ENCODE data around the gene FRMD4A. TPM values are rescaled to one million over a fixed set of nuclear protein-coding genes. Genes with fewer than 3 reads are reported as not detected.

Gene FRMD4A
- total and polyA plus RNA-seq, 2 experiments from 2014 or later = 5.4 to 10.3 TPM

DNA sequence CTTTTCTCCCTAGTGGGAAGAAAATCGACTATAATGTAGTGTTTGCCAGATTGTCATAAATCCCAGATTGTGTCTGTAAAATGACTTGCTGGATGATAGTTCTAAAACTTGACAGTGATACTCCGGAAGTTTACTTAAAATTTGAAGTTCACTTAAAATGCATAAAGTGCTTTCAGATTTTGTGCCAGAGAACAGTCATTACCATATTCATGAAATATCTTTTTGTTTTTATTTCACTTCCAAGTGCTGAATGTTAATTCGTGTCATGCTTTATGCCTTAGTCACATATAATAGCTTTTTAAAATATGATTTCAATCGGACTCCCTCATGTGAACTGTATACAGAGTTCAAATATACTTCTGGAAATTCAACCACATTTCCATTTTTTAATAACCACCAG lies 713.6 kb downstream of the FRMD4A start:
- peaks cover 7% of the 10 kb centered on the region for H3K36me3 ChIP-seq (replicated peaks; ENCODE audit: insufficient read depth, low read depth)
- peak overlapping the region; percentile 66 for H3K27ac ChIP-seq

DNA sequence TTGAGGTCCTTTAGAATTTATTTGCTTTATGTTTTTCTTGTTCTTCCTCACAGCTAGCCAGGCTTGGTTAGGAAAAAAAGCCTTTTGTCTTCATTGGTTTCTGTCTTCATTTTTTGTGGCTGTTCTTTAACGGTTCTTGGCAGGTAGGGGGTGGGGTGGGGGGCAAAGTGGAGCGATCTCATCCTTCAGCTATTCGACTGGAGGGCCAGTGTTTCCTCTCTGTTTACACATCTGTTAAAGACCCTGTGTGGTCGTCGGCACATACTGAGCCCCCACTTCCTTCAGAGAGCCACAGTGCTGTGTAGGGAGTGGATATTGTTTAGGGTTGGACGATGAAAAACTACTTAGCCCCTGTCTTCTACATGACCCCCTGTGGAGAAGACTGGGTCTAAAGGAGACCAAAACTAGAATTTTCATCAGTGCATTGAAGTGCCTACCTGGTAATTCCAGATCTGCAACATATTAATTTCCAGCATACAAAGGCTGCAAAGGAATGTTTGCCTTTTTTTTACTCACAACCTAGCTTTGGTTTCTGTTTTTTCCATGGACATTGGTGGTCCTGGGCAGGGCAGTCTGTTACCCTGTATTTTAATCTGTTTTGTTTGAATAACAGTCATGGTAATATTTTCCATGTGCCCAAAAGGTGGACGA lies 714.9 kb downstream of the FRMD4A start:
- TF ChIP-seq EZH2phosphoT487 (IDR thresholded peaks at IDR 0.05; ENCODE audit: low read depth, severe bottlenecking, unreplicated experiment) (no peak), EZH2 (IDR thresholded peaks at IDR 0.05; ENCODE audit: borderline replicate concordance) (no peak)
- TF ChIP-seq, protein P1, sequence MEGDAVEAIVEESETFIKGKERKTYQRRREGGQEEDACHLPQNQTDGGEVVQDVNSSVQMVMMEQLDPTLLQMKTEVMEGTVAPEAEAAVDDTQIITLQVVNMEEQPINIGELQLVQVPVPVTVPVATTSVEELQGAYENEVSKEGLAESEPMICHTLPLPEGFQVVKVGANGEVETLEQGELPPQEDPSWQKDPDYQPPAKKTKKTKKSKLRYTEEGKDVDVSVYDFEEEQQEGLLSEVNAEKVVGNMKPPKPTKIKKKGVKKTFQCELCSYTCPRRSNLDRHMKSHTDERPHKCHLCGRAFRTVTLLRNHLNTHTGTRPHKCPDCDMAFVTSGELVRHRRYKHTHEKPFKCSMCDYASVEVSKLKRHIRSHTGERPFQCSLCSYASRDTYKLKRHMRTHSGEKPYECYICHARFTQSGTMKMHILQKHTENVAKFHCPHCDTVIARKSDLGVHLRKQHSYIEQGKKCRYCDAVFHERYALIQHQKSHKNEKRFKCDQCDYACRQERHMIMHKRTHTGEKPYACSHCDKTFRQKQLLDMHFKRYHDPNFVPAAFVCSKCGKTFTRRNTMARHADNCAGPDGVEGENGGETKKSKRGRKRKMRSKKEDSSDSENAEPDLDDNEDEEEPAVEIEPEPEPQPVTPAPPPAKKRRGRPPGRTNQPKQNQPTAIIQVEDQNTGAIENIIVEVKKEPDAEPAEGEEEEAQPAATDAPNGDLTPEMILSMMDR (IDR thresholded peaks at IDR 0.05; ENCODE audit: poor library complexity) = no peak
- Histone ChIP-seq H3K27ac (peak overlapping the region; percentile 66), H3K79me2 (no peaks in the 10 kb centered on the region), H3K4me3 (no peak overlapping the region), H3K27me3 (no peaks in the 10 kb centered on the region), H3K4me2 (no peak overlapping the region), H3K9me2 (replicated peaks; ENCODE audit: insufficient read depth) (no peaks in the 10 kb centered on the region), H3K36me3 (replicated peaks; ENCODE audit: insufficient read depth, low read depth) (peaks cover 7% of the 10 kb centered on the region), H4K20me1 (ENCODE audit: insufficient read depth, poor library complexity, severe bottlenecking) (no peaks in the 10 kb centered on the region), H3K4me1 (ENCODE audit: insufficient read depth) (peaks cover 16% of the 10 kb centered on the region), H2AFZ (no peak overlapping the region), H3K9me3 (ENCODE audit: low read depth) (no peaks in the 10 kb centered on the region)
- no peak for DNase-seq (ENCODE audit: low spot score)
- 40% methylated on average over 7 of the region's 7 CpGs for WGBS (ENCODE audit: low lambda C conversion rate, missing lambda C conversion rate)

More for the DNA sequence above, 713.6 kb downstream of the FRMD4A start:
- Histone ChIP-seq H3K4me2 (no peak overlapping the region), H3K9me3 (ENCODE audit: low read depth) (no peaks in the 10 kb centered on the region), H3K79me2 (no peaks in the 10 kb centered on the region), H3K9me2 (replicated peaks; ENCODE audit: insufficient read depth) (no peaks in the 10 kb centered on the region), H3K27me3 (no peaks in the 10 kb centered on the region), H4K20me1 (ENCODE audit: insufficient read depth, poor library complexity, severe bottlenecking) (no peaks in the 10 kb centered on the region), H3K4me3 (no peak overlapping the region), H2AFZ (no peak overlapping the region), H3K4me1 (ENCODE audit: insufficient read depth) (peaks cover 16% of the 10 kb centered on the region)
- TF ChIP-seq EZH2phosphoT487 (IDR thresholded peaks at IDR 0.05; ENCODE audit: low read depth, severe bottlenecking, unreplicated experiment) = no peak
- 91% methylated on average over 4 of the region's 4 CpGs for WGBS (ENCODE audit: low lambda C conversion rate, missing lambda C conversion rate)
- DNase-seq (ENCODE audit: low spot score) = no peak

DNA sequence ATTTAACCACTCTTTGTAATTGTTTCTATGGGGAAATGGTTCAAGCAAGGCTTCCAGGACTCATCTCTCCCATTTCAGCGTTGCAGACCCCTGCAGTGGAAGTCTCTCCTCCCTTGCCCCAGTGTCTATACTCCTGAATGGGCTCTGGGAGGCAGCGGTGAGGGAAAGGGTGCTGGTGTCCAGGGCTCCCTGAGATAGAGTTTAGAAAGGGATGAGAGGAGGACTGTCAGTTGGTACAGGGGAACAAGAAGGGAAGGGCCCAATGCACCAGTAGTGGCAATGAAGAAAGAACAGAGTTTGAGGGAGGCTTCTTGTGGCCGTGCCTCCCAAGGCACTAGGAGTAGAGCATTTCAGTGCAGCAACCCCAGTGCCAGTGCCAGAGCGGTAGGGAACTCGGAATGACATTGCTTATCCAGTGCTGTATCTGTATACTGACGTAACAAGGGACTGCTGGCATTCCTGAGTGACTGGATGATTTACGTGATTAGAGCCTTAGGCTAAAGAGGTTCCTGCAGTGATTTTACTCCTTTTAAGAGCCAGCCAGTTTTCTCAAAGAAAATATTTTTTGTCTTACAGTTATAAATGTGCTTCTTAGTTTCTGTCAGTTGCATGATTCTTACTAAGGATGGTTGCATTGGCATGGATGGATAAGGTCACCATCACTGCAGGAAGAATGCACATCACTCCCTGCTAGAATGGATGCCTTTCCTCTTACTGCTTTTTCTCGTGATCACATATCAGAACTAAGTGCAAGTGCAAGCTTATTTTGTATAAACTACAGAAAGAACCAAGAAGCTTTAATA lies 716.0 kb downstream of the FRMD4A start:
- Histone ChIP-seq H3K36me3 (replicated peaks; ENCODE audit: insufficient read depth, low read depth) (peaks cover 7% of the 10 kb centered on the region), H3K27ac (peak overlapping the region; percentile 66), H3K9me3 (ENCODE audit: low read depth) (no peaks in the 10 kb centered on the region), H3K4me3 (no peak overlapping the region), H4K20me1 (ENCODE audit: insufficient read depth, poor library complexity, severe bottlenecking) (no peaks in the 10 kb centered on the region), H3K9me2 (replicated peaks; ENCODE audit: insufficient read depth) (no peaks in the 10 kb centered on the region), H3K79me2 (no peaks in the 10 kb centered on the region), H3K4me1 (ENCODE audit: insufficient read depth) (peaks cover 16% of the 10 kb centered on the region), H3K4me2 (no peak overlapping the region), H3K27me3 (no peaks in the 10 kb centered on the region), H2AFZ (no peak overlapping the region)
- WGBS (ENCODE audit: low lambda C conversion rate, missing lambda C conversion rate) = 50% methylated on average over 8 of the region's 8 CpGs
- TF ChIP-seq, protein P1 (IDR thresholded peaks at IDR 0.05; ENCODE audit: poor library complexity) = no peak
- TF ChIP-seq EZH2 (IDR thresholded peaks at IDR 0.05; ENCODE audit: borderline replicate concordance) = no peak
- TF ChIP-seq EZH2phosphoT487 (IDR thresholded peaks at IDR 0.05; ENCODE audit: low read depth, severe bottlenecking, unreplicated experiment) = no peak
- peak; percentile 42 for DNase-seq (ENCODE audit: low spot score)

DNA sequence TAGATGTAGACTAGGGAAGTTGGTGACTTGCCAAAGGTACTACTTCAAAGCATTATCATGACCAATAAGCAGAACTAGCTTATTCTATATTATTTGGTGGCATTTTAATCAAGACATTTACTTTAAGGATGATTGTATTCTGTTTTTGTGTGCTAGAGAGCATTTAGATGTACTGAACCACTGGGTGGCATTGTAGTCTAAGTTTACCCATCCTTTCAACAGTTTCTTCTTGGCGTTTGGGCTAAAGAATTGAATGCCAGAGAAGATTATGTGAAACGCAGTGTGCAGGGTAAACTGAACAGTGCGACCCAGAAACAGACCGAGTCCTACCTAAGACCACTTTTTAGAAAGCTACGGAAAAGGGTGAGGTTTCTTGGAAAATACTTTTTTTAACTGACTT lies 717.2 kb downstream of the FRMD4A start:
- Histone ChIP-seq H3K36me3 (replicated peaks; ENCODE audit: insufficient read depth, low read depth) (peaks cover 7% of the 10 kb centered on the region), H3K27me3 (no peaks in the 10 kb centered on the region), H2AFZ (no peak overlapping the region), H3K9me3 (ENCODE audit: low read depth) (no peaks in the 10 kb centered on the region), H3K9me2 (replicated peaks; ENCODE audit: insufficient read depth) (no peaks in the 10 kb centered on the region), H3K4me3 (no peak overlapping the region), H3K4me1 (ENCODE audit: insufficient read depth) (peaks cover 16% of the 10 kb centered on the region), H3K79me2 (no peaks in the 10 kb centered on the region), H4K20me1 (ENCODE audit: insufficient read depth, poor library complexity, severe bottlenecking) (no peaks in the 10 kb centered on the region), H3K4me2 (no peak overlapping the region), H3K27ac (no peak overlapping the region)
- TF ChIP-seq, protein P1 (IDR thresholded peaks at IDR 0.05; ENCODE audit: poor library complexity) = peak; percentile 59
- no peak for TF ChIP-seq EZH2phosphoT487 (IDR thresholded peaks at IDR 0.05; ENCODE audit: low read depth, severe bottlenecking, unreplicated experiment)
- TF ChIP-seq EZH2 (IDR thresholded peaks at IDR 0.05; ENCODE audit: borderline replicate concordance) = no peak
- peak; percentile 43 for DNase-seq (ENCODE audit: low spot score)
- 43% methylated on average over 5 of the region's 5 CpGs for WGBS (ENCODE audit: low lambda C conversion rate, missing lambda C conversion rate)

Measured in hepatocyte (in vitro differentiated cells).